ENCODE data around the gene TMX1. TPM values are rescaled to one million over a fixed set of nuclear protein-coding genes. Genes with fewer than 3 reads are reported as not detected.

The TMX1 gene
- total and polyA plus RNA-seq, 2 experiments from 2014 or later: 61.5 to 126 TPM

GRCh38 chr14:51295646-51296263 lies 55.7 kb downstream of the TMX1 start:
- Histone ChIP-seq H3K27ac (ENCODE audit: low read depth) (no peak overlapping the region), H3K27me3 (ENCODE audit: insufficient read depth) (no peaks in the 10 kb centered on the region), H3K36me3 (ENCODE audit: insufficient read depth) (no peaks in the 10 kb centered on the region), H3K79me2 (replicated peaks; ENCODE audit: insufficient read depth) (no peaks in the 10 kb centered on the region), H3K4me1 (ENCODE audit: insufficient read depth) (no peaks in the 10 kb centered on the region; the same call in 1 of the 2 replicates), H4K20me1 (replicated peaks; ENCODE audit: insufficient read depth) (no peaks in the 10 kb centered on the region; the same call in 1 of the 2 replicates), H3K9me2 (ENCODE audit: insufficient read depth) (no peaks in the 10 kb centered on the region), H3K4me2 (no peak overlapping the region), H2AFZ (no peak overlapping the region), H3K4me3 (no peak overlapping the region), H3F3A (replicated peaks; ENCODE audit: low read depth) (no peaks in the 10 kb centered on the region)
- Mint-ChIP-seq H3K4me1 (peaks cover 11% of the 10 kb centered on the region), H3K9me3 (no peaks in the 10 kb centered on the region), H3K27ac (no peak overlapping the region), H3K27me3 (ENCODE audit: insufficient read depth, low read depth, poor library complexity) (peaks cover 2% of the 10 kb centered on the region), H3K36me3 (ENCODE audit: low read depth) (0 out of 3 replicates have a peak, but pooled peaks cover 4% of the 10 kb centered on the region), H3K4me3 (no peak overlapping the region)
- ATAC-seq (no peak), DNase-seq (ENCODE audit: low spot score) (no peak)
- no peak for TF ChIP-seq ETS1 (IDR thresholded peaks at IDR 0.05)
- no peak for TF ChIP-seq ZNF462 (CRISPR knock-in tag; IDR thresholded peaks at IDR 0.05)
- TF ChIP-seq JUNB (IDR thresholded peaks at IDR 0.05; ENCODE audit: unreplicated experiment): no peak
- no peak for TF ChIP-seq POLR2AphosphoS5 (IDR thresholded peaks at IDR 0.05; ENCODE audit: low read depth)
- no peak for TF ChIP-seq CTCF (conservative IDR thresholded peaks at IDR 0.05; ENCODE audit: low read depth in 2 of 2)
- no peak for TF ChIP-seq CREB1 (CRISPR knock-in tag; IDR thresholded peaks at IDR 0.05; ENCODE audit: low read depth)
- TF ChIP-seq EZH2phosphoT487 (IDR thresholded peaks at IDR 0.05; ENCODE audit: unreplicated experiment): no peak

All from GM23338 (cell line).